GM18511 (cell line): Measurements from ENCODE around the gene SOX5.

Source experiments
- ATAC-seq: cut with Tn5 transposase; IDR thresholded peaks from one replicate; pipeline ENCODE4 v1.9.1; 2021; ENCODE audit warnings: mild to moderate bottlenecking, moderate library complexity; ENCODE audit not compliant: unreplicated experiment

SOX5 gene

DNA sequence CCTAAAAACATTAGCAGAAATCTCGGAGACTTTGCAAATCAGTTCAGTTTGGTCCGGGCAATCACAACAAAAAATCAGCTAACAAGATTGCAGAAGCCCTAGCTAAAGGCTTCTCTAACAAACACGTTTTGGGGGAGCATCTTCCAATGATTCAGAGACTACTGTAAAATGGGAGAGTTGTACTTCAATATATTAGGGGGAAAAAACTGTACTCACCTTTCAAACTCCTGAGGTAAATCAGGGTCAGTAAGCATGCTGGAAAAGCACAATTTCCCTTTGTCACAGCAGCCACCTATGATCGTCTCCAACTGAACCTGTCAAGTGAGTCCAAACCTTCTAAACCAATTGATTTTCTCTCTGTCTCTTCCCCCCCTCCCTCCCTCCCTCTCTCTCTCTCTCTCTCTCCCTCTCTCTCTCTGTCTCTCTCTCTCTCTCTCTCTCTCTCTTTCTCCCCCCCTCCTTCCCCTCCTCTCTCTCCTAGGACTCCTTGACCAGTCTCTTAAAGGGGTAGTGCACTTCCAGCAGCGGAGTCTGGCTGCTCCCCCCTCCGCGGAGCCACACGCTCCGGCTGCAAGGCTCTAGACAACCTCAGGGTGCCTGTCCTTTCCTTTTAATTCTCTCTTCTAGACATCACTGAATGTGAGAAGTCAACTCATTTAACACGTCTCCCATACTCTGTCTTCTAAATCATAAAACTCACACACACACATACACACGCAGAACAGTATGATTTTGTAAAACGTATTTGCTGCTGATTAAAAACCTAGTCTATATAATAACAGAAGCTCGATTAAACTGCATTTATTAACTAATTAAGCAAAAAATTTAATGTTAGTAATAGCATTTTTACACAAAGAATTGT lies at the start of gene SOX5:
Gene SOX5, minus strand, starts transcription at position 323 of the 862 bp plus-strand sequence. Its CDS starts 69 bp downstream, at position 254.
- ATAC-seq, result no peak

GRCh38 chr12:23987046-23987445 lies 37.6 kb upstream of the SOX5 start:
- ATAC-seq, result no peak

- no peak for ATAC-seq
These were observed 31.4 kb upstream of the SOX5 start for GRCh38 chr12:23980826-23981225.

- ATAC-seq, result no peak
These were observed 15.3 kb upstream of the SOX5 start for GRCh38 chr12:23964812-23965211.

GRCh38 chr12:23959826-23960225 lies 10.4 kb upstream of the SOX5 start:
- no peak for ATAC-seq

DNA sequence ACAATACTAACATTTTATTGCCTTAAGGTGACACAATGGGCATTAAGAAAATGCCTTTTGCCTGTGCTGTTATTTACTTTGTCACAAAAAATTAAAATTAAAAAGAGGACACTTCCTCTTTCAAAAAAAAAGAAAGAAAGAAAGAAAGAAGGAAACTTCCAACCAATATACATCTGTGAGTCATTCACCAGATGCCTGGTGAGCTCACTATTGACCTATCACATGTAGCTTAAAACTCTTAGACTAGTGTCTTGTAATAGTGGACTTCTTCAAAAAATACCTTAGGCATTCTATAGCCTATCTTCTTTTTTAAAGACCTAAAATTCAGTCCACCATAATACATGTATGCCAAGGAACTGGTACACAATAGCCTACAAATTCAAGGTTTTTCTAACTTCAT lies 4.9 kb upstream of the SOX5 start:
- no peak for ATAC-seq

DNA sequence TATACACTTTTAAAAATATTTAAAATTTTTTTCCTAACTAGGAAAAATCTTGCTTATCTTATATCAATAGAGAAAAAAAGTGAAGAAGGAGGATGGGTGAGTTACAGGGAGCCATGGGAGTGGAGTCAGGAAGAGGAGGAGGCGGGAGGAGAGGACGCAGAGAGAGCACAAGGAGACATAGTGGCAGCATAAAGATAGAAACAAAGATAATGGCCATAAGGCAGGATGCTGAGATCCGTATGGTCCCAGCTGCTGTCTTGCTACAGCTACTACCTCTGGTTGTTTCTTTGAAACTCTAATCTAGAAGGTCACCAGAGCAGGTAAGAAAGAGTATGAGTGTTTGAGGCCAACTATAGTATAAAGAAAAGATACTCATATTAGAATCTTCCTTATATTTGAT lies 2.6 kb upstream of the SOX5 start:
- no peak for ATAC-seq

GRCh38 chr12:23950775-23951451 lies 1.4 kb upstream of the SOX5 start:
- ATAC-seq, result no peak

DNA sequence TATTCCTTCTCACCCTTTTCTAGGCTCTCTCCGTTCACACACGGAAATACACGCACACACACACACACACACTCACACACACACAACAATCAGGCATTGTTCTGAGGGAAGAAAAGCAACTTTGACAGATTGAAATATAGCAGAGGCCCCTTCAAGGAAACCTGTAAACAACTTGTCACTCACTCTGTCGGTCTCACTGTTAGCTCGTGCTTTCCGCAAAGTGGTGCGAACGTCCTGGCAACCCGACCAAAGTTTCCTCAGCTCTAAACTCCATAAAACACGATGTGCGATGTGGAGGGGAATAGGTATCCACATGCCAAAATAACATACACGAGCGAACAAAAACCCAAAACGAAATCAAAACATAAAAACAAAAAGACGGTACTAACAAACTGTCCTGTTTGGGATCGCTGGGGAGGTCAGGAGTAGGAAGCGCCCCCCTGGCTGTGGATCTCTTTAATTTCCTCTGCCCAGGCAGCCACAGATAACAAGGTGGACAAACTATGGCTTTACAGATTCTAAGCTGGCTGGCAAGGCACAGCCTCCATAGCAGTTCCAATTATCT lies 822 bp upstream of the SOX5 start:
- no peak for ATAC-seq

GRCh38 chr12:23948291-23948690 lies 1.2 kb downstream of the SOX5 start:
- no peak for ATAC-seq

DNA sequence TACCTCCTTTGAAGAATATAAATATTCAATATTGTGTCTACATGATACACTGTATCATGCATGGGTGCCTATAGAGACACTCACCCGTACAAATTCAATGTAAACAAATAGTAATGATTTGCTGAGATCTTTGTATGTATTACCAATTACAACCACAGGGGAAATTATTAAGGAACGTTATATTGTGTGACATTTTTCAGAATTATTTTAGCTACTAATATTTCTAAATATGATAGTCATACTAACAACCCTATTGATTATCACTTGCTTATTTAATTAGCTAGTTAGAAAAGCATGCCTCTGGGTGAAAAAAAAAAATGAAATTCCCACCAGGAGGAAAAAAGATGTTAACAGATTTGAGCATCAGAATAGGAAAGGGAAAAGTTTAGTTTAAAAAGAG lies 2.1 kb downstream of the SOX5 start:
- ATAC-seq, result no peak

GRCh38 chr12:23945249-23945648 lies 4.2 kb downstream of the SOX5 start:
- ATAC-seq, result no peak

- no peak for ATAC-seq
These were observed 5.4 kb downstream of the SOX5 start for GRCh38 chr12:23944067-23944466.

- no peak for ATAC-seq
These were observed 6.6 kb downstream of the SOX5 start for GRCh38 chr12:23942841-23943240.

DNA sequence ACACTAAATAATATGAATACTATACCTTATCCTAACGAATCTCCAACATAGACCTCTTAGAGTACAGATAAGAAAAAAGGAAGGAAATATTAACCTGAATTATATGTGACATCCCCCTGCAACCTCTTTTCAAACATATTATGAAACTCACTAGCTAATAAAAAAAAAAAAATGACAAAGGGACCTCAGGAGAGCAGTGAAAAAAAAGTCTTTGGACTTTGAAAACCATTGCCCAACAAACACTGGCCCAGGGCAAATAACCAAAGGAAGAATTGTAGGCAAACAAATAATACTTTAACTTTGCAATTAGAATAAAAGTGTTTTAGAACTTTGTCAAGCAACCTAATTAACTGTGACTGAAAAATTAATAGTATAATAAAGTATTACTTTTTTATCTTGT lies 7.7 kb downstream of the SOX5 start:
- ATAC-seq, result no peak

DNA sequence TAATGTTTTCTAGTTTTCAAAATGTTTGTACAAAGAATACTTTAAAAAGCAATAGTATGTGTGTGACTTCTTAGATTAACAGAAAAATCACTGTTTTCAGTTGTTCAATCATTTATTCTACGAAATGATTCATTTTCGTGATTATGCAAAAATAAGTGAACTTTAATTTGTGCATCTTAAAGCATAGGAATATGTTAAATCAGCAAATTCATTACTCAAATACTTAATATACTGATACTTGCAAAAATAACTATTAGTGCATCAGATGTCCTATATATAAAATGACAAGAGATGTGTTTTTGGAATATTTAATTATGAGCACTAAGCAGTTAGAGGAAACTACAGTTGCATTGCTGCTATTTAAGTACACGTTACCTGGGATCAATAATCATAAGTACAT lies 11.0 kb downstream of the SOX5 start:
- no peak for ATAC-seq

GRCh38 chr12:23931176-23931575 lies 18.3 kb downstream of the SOX5 start:
- no peak for ATAC-seq

DNA sequence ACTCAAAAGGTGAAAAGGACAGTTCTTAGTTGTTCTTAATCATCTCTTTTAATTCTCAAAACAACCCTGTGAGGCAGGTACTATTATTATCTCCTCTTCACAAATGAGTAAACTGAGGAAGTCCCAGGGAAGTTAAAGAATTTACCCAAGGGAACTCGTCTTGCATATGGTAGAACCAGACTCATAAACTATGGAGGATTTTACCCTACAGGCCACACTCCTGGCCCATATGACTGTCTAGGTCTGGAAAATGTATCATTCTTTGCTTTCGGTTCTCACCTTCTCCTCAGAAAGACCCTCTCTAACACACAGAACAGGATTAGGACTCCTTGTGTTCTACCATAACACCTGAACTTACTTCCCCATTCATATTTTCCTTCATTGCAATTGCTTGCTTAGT lies 18.9 kb downstream of the SOX5 start:
- ATAC-seq, result no peak

DNA sequence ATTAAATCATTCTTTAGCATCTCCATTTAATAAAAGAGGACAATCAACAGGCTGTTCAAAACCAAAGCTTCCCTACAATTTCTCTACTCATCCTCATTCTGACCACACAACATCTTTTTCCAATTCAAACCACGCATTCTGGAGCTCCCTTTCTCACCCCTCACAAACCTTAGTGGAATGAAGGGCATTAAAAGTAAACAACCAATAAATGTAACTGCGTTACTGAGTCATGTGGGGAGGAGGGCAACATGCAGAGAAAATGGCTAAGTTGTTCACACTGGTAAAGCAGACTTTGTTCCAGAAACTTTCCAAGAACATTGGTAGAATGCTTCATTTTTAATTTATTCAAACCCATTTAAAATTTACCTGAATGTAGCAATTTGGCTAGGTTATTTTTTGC lies 19.6 kb downstream of the SOX5 start:
- no peak for ATAC-seq

DNA sequence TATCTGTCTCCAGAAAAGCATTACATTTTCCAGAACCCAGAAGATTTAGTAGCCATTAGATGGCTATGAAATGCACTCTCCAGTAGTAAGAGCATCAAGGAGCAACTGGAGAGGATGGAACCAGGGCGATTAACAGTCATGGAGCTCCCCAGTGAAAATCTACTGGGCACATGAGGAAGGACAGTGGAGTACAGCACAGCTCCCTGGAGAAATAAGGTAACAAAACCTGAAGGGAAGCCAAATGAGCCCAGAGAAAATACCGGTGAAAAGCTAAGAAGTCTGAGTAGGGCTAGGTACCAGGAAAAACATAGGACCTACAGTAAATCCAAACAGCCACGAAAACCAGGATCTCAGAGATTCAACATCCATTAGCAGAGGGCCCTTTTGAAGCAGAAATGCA lies 21.6 kb downstream of the SOX5 start:
- ATAC-seq, result no peak

DNA sequence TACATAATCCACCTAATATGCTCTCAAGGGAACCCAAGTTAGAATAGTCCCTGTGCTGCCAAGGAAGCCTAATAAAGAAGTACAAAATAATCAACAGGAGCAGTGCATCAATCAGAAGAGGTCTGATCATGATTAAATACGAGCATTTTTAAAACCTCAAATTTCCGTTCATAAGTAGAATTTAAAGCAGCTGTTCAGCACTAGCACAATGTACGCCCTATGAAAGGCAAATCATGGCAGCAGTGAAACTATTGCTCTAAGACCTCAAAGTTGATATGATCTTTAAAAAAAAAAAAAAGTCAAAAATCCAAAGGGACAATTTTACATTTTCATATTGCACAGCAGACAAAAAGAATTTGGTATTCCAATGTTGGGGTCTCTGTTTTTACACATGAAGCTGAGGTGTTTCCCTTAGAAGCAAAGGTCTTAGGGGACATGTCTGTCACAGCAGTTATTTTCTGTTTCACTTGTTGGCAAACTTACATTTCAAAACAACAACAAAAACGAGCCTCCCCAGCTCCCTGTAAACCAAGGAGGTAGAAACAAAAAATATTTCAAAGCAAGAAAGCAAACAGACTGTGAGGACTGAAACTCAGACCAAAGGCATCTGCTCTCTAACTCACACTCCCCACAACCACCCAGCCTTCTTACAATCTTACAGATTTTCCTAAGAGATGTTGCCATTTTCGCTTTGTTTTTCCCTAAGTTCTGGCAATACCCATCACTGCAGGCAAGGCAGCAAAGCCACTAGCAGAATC lies 28.2 kb downstream of the SOX5 start:
- no peak for ATAC-seq
